Transverse colon (tissue), 4 donors: ENCODE data around the gene L3MBTL4. TPM values are rescaled to one million over a fixed set of nuclear protein-coding genes. Genes with fewer than 3 reads are reported as not detected.

Source experiments
- DNase-seq: peaks from one replicate; pipeline ENCODE4 v3.0.0-alpha.2; 2019
- H3K27ac ChIP-seq, 4 donors: fragments of 200-600 bp; sonication (generic); 2 replicates each; pipeline ENCODE4 v1.5.1; 2016 to 2018; ENCODE audit warnings: inconsistent platforms in 4 of 4
- H3K27me3 ChIP-seq: fragments of 200-600 bp; sonication (generic); 2 replicates; pipeline ENCODE4 v1.5.1; 2017; ENCODE audit warnings: inconsistent platforms
- H3K36me3 ChIP-seq, 4 donors: fragments of 200-600 bp; sonication (generic); 2 replicates each; pipeline ENCODE4 v1.5.1; 2017 to 2019; ENCODE audit warnings: inconsistent platforms in 4 of 4
- H3K4me1 ChIP-seq, 4 donors: fragments of 200-600 bp; sonication (generic); 2 replicates each; pipeline ENCODE4 v1.5.1; 2017 to 2020; ENCODE audit warnings: inconsistent platforms in 4 of 4
- H3K4me3 ChIP-seq, 4 donors: fragments of 200-600 bp; sonication (generic); 1 replicate in 1 of 4; 2 replicates in 3 of 4; pipeline versions ENCODE4 v1.5.1 to v1.6.1; 2017 to 2019; ENCODE audit warnings: inconsistent platforms in 4 of 4
- H3K9me3 ChIP-seq, 2 donors: fragments of 200-600 bp; sonication (generic); 2 replicates each; pipeline ENCODE4 v1.5.1; 2017 to 2019; ENCODE audit warnings: inconsistent platforms in 2 of 2
- CTCF ChIP-seq, 5 experiments: fragments of 200-600 bp in 3 of 5; fragments of 450-650 bp in 2 of 5; sonication (generic) in 3 of 5; IDR thresholded peaks; 1 replicate in 2 of 5; 2 replicates in 3 of 5; pipeline ENCODE4 v1.5.1; 2016 to 2017; ENCODE audit warnings: antibody characterized with exemption in 5 of 5, inconsistent platforms in 3 of 5, mild to moderate bottlenecking in 2 of 5, moderate library complexity in 1 of 5
- EP300 ChIP-seq: sonication (generic); formaldehyde crosslinking; IDR thresholded peaks from one replicate; pipeline ENCODE4 v1.6.1; 2017; ENCODE audit warnings: antibody characterized with exemption, low read depth
- POLR2A ChIP-seq: fragments of 450-650 bp; IDR thresholded peaks from one replicate; pipeline ENCODE4 v1.6.1; 2016; ENCODE audit warnings: antibody characterized with exemption, mild to moderate bottlenecking, moderate library complexity
- POLR2AphosphoS5 ChIP-seq, 3 donors: sonication (generic); formaldehyde crosslinking; IDR thresholded peaks; one replicate each; pipeline ENCODE4 v1.6.1; 2016; ENCODE audit warnings: antibody characterized with exemption in 3 of 3
- WGBS, 2 donors: methylation state at CpG; one replicate each; pipeline ENCODE4 v1.1.5; 2018; ENCODE audit warnings: low coverage in 1 of 2; 5-methylcytosine and 5-hydroxymethylcytosine counted together
- in situ Hi-C, 4 donors: fragments of 200-750 bp; cut with MboI; loops; one replicate each; pipeline versions ENCODE4 v1.15.0 to v1.15.1; 2017; ENCODE audit warnings: low sequenced_read_pairs in 3 of 4, low pct_ligation_motif_present in 1 of 4, low pct_unique_long_range_greater_than_20kb in 1 of 4
- intact Hi-C: fragments of 100-400 bp; cut with DNase I; formaldehyde crosslinking; loops from one replicate; pipeline ENCODE4 v1.15.1; 2023; ENCODE audit warnings: low total_unique reads
- total RNA-seq, 4 donors: library from RNA; depleted of rRNA; stranded (reverse); fragments of >200 nt; gene quantifications; one replicate each; pipeline ENCODE4 v1.1.0, GENCODE V29; 2016

The L3MBTL4 gene
- total RNA-seq, 4 donors from 2014 or later: 0.20 to 4.9 (median 2.9) TPM

- Histone ChIP-seq H3K4me3 (no peak overlapping the region), H3K27ac (no peak overlapping the region), H3K27me3 (no peaks in the 10 kb centered on the region), H3K4me1 (peaks cover 0 to 8% (median 0%) of the 10 kb centered on the region in 4 donors), H3K36me3 (no peaks in the 10 kb centered on the region), H3K9me3 (peaks cover 14 to 16% of the 10 kb centered on the region in 2 donors)
- in situ Hi-C loops (no loop called here), intact Hi-C loops (no loop called here)
- TF ChIP-seq CTCF (IDR thresholded peaks at IDR 0.05) (no peak), EP300 (no peak), POLR2A (no peak), POLR2AphosphoS5 (IDR thresholded peaks at IDR 0.05) (no peak)
- 86 to 88% methylated on average over 1 of the region's 1 CpG for WGBS, 2 donors
- no peak for DNase-seq
Observed at GRCh38 chr18:6323319-6323889, 91.3 kb downstream of the L3MBTL4 start.

GRCh38 chr18:6315517-6316331 lies 99.0 kb downstream of the L3MBTL4 start:
- H3K9me3 ChIP-seq: no peaks in the 10 kb centered on the region
- H3K4me1 ChIP-seq: peaks cover 0 to 27% (median 11%) of the 10 kb centered on the region in 4 donors
- H3K27ac ChIP-seq: peak overlapping the region in 2 of 4 donors; percentile 11 to 49
- WGBS, 2 donors: 34 to 55% methylated on average over 4 to 10 of the region's 10 CpGs
- TF ChIP-seq POLR2AphosphoS5 (IDR thresholded peaks at IDR 0.05): no peak
- H3K36me3 ChIP-seq: no peaks in the 10 kb centered on the region
- intact Hi-C loops (no loop called here), in situ Hi-C loops (no loop called here)
- DNase-seq: peak; percentile 68
- no peak overlapping the region for H3K4me3 ChIP-seq
- H3K27me3 ChIP-seq: no peaks in the 10 kb centered on the region

- Histone ChIP-seq H3K4me1 (peaks cover 0 to 23% (median 9%) of the 10 kb centered on the region in 4 donors), H3K27me3 (no peaks in the 10 kb centered on the region), H3K9me3 (no peaks in the 10 kb centered on the region), H3K27ac (no peak overlapping the region), H3K36me3 (no peaks in the 10 kb centered on the region), H3K4me3 (no peak overlapping the region)
- no peak for DNase-seq
- no peak for TF ChIP-seq CTCF (IDR thresholded peaks at IDR 0.05)
- TF ChIP-seq POLR2A: no peak
- no peak for TF ChIP-seq POLR2AphosphoS5 (IDR thresholded peaks at IDR 0.05)
- TF ChIP-seq EP300: no peak
- WGBS, 2 donors: 55 to 69% methylated on average over 2 of the region's 2 CpGs
- in situ Hi-C loops: no loop called here
- intact Hi-C loops: no loop called here
Observed at GRCh38 chr18:6313415-6313814, 101.3 kb downstream of the L3MBTL4 start.

- Histone ChIP-seq H3K36me3 (no peaks in the 10 kb centered on the region), H3K9me3 (no peaks in the 10 kb centered on the region), H3K27ac (no peak overlapping the region), H3K4me1 (peaks cover 0 to 12% (median 5%) of the 10 kb centered on the region in 4 donors), H3K27me3 (no peaks in the 10 kb centered on the region), H3K4me3 (no peak overlapping the region)
- no peak for DNase-seq
- in situ Hi-C loops (no loop called here), intact Hi-C loops (no loop called here)
- WGBS, 2 donors: 83 to 93% methylated on average over 5 to 8 of the region's 8 CpGs
- TF ChIP-seq POLR2A (no peak), POLR2AphosphoS5 (IDR thresholded peaks at IDR 0.05) (no peak), CTCF (IDR thresholded peaks at IDR 0.05) (no peak), EP300 (no peak)
Observed at GRCh38 chr18:6311456-6312215, 103.1 kb downstream of the L3MBTL4 start.
